ENCODE results near the gene PDSS2.

Gene PDSS2

GRCh38 chr6:107219851-107220250 is 239.5 kb downstream of the PDSS2 start:
- H3K27ac ChIP-seq (ENCODE audit: low read depth, low read length), result no peak overlapping the region
- no peak overlapping the region for H3K4me3 ChIP-seq (ENCODE audit: low read length)
- H3K27me3 ChIP-seq (ENCODE audit: control insufficient read depth, low read length), result no peaks in the 10 kb centered on the region
- no peak overlapping the region for H3K4me2 ChIP-seq (ENCODE audit: low read length)
- H3F3A ChIP-seq (ENCODE audit: control insufficient read depth, insufficient read depth), result no peaks in the 10 kb centered on the region
- H3K4me1 ChIP-seq (ENCODE audit: control insufficient read depth, low read length), result no peaks in the 10 kb centered on the region
- no peaks in the 10 kb centered on the region for H3K9me2 ChIP-seq (replicated peaks; ENCODE audit: control insufficient read depth, low read length)
- no peaks in the 10 kb centered on the region for H3K36me3 ChIP-seq (ENCODE audit: control insufficient read depth, low read length)
- no peaks in the 10 kb centered on the region for H3K79me2 ChIP-seq (ENCODE audit: control insufficient read depth, low read length)
- TF ChIP-seq, protein P1, sequence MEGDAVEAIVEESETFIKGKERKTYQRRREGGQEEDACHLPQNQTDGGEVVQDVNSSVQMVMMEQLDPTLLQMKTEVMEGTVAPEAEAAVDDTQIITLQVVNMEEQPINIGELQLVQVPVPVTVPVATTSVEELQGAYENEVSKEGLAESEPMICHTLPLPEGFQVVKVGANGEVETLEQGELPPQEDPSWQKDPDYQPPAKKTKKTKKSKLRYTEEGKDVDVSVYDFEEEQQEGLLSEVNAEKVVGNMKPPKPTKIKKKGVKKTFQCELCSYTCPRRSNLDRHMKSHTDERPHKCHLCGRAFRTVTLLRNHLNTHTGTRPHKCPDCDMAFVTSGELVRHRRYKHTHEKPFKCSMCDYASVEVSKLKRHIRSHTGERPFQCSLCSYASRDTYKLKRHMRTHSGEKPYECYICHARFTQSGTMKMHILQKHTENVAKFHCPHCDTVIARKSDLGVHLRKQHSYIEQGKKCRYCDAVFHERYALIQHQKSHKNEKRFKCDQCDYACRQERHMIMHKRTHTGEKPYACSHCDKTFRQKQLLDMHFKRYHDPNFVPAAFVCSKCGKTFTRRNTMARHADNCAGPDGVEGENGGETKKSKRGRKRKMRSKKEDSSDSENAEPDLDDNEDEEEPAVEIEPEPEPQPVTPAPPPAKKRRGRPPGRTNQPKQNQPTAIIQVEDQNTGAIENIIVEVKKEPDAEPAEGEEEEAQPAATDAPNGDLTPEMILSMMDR (IDR thresholded peaks at IDR 0.05; ENCODE audit: low read depth, low read length, poor library complexity, severe bottlenecking), result no peak
- TF ChIP-seq EZH2phosphoT487 (IDR thresholded peaks at IDR 0.05; ENCODE audit: borderline replicate concordance, low read length), result no peak
- H4K20me1 ChIP-seq (ENCODE audit: control insufficient read depth, insufficient read depth, low read depth, low read length), result no peaks in the 10 kb centered on the region; the same call in 1 of the 2 replicates
- H3K9me3 ChIP-seq (ENCODE audit: control insufficient read depth, insufficient read depth, low read length), result no peaks in the 10 kb centered on the region

DNA sequence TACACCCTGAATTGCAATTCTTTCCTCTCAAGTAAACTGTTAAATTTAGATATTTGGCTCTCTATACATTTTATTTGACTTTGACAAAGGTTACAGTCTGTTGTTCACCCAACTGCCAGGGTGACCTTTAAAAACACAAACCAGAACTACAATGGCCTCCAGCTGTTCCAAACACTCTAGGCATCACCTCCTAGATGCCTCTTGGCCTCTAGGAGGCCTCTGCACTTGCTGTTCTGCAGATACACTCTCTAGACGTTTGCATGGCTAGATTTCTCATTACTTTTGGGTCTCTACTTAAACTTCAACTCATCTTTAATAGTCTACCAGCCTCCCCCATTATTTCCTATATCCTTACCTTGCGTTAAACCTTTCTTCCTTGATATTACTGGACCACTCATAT is 241.2 kb downstream of the PDSS2 start:
- H3K4me1 ChIP-seq (ENCODE audit: control insufficient read depth, low read length), result no peaks in the 10 kb centered on the region
- H3K79me2 ChIP-seq (ENCODE audit: control insufficient read depth, low read length), result no peaks in the 10 kb centered on the region
- TF ChIP-seq, protein P1 (IDR thresholded peaks at IDR 0.05; ENCODE audit: low read depth, low read length, poor library complexity, severe bottlenecking), result no peak
- no peak for TF ChIP-seq EZH2phosphoT487 (IDR thresholded peaks at IDR 0.05; ENCODE audit: borderline replicate concordance, low read length)
- H3K4me2 ChIP-seq (ENCODE audit: low read length), result no peak overlapping the region
- H3K27me3 ChIP-seq (ENCODE audit: control insufficient read depth, low read length), result no peaks in the 10 kb centered on the region
- H4K20me1 ChIP-seq (ENCODE audit: control insufficient read depth, insufficient read depth, low read depth, low read length), result no peaks in the 10 kb centered on the region; the same call in 1 of the 2 replicates
- no peaks in the 10 kb centered on the region for H3K9me3 ChIP-seq (ENCODE audit: control insufficient read depth, insufficient read depth, low read length)
- H3K9me2 ChIP-seq (replicated peaks; ENCODE audit: control insufficient read depth, low read length), result no peaks in the 10 kb centered on the region
- H3K4me3 ChIP-seq (ENCODE audit: low read length), result no peak overlapping the region
- H3K27ac ChIP-seq (ENCODE audit: low read depth, low read length), result no peak overlapping the region
- no peaks in the 10 kb centered on the region for H3K36me3 ChIP-seq (ENCODE audit: control insufficient read depth, low read length)
- H3F3A ChIP-seq (ENCODE audit: control insufficient read depth, insufficient read depth), result no peaks in the 10 kb centered on the region

- Histone ChIP-seq H3K4me2 (ENCODE audit: low read length) (no peak overlapping the region), H3K4me1 (ENCODE audit: control insufficient read depth, low read length) (no peaks in the 10 kb centered on the region), H3K27ac (ENCODE audit: low read depth, low read length) (no peak overlapping the region)
Measured at GRCh38 chr6:107217248-107217647, 242.1 kb downstream of the PDSS2 start.

More at GRCh38 chr6:107217248-107217647, 242.1 kb downstream of the PDSS2 start:
- peaks cover 2% of the 10 kb centered on the region; the same call in 1 of the 2 replicates for H4K20me1 ChIP-seq (ENCODE audit: control insufficient read depth, insufficient read depth, low read depth, low read length)
- no peaks in the 10 kb centered on the region for H3K9me3 ChIP-seq (ENCODE audit: control insufficient read depth, insufficient read depth, low read length)
- H3K79me2 ChIP-seq (ENCODE audit: control insufficient read depth, low read length), result no peaks in the 10 kb centered on the region
- H3K4me3 ChIP-seq (ENCODE audit: low read length), result no peak overlapping the region
- H3K36me3 ChIP-seq (ENCODE audit: control insufficient read depth, low read length), result no peaks in the 10 kb centered on the region
- no peaks in the 10 kb centered on the region for H3F3A ChIP-seq (ENCODE audit: control insufficient read depth, insufficient read depth)
- no peaks in the 10 kb centered on the region for H3K27me3 ChIP-seq (ENCODE audit: control insufficient read depth, low read length)
- no peaks in the 10 kb centered on the region for H3K9me2 ChIP-seq (replicated peaks; ENCODE audit: control insufficient read depth, low read length)
- TF ChIP-seq, protein P1 (IDR thresholded peaks at IDR 0.05; ENCODE audit: low read depth, low read length, poor library complexity, severe bottlenecking), result no peak
- no peak for TF ChIP-seq EZH2phosphoT487 (IDR thresholded peaks at IDR 0.05; ENCODE audit: borderline replicate concordance, low read length)

Data from DOHH2 (cell line).